ENCODE measurements around the gene DGKB. TPM values are rescaled to one million over a fixed set of nuclear protein-coding genes. Genes with fewer than 3 reads are reported as not detected.

Gene DGKB
- total RNA-seq, 4 donors from 2014 or later, result 0.40 to 3.8 (median 0.82) TPM; not detected in 1

DNA sequence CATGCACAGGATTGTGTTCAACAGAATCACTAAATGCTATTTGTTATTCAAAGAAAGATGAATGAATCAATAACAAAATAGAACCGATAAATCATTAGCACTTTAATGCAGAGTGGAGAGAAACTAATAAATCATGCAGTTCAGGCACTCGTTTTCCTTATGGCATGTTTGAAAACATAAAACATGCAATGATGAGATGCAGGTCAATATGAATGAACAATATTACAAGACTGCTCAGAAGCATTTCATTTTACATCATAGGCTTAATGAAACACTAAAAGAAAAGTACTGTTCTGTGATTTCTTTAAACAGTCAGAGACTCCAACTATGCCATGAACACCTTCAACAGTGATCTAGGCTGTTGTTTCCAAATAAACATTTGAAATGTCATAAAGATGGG lies 755.0 kb downstream of the DGKB start:
- H3K9me3 ChIP-seq, result no peaks in the 10 kb centered on the region
- DNase-seq, result no peak
- no peak overlapping the region for H3K27ac ChIP-seq
- intact Hi-C loops (cut with DNase I; ENCODE audit: low total_unique reads) (no loop called here), in situ Hi-C loops (cut with MboI; ENCODE audit: low pct_ligation_motif_present in 1 of 4, low pct_unique_long_range_greater_than_20kb in 1 of 4, low sequenced_read_pairs in 3 of 4) (no loop called here)
- TF ChIP-seq, protein P1, sequence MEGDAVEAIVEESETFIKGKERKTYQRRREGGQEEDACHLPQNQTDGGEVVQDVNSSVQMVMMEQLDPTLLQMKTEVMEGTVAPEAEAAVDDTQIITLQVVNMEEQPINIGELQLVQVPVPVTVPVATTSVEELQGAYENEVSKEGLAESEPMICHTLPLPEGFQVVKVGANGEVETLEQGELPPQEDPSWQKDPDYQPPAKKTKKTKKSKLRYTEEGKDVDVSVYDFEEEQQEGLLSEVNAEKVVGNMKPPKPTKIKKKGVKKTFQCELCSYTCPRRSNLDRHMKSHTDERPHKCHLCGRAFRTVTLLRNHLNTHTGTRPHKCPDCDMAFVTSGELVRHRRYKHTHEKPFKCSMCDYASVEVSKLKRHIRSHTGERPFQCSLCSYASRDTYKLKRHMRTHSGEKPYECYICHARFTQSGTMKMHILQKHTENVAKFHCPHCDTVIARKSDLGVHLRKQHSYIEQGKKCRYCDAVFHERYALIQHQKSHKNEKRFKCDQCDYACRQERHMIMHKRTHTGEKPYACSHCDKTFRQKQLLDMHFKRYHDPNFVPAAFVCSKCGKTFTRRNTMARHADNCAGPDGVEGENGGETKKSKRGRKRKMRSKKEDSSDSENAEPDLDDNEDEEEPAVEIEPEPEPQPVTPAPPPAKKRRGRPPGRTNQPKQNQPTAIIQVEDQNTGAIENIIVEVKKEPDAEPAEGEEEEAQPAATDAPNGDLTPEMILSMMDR (IDR thresholded peaks at IDR 0.05), result no peak
- TF ChIP-seq EP300 (IDR thresholded peaks at IDR 0.05; ENCODE audit: low read depth) (no peak), POLR2A (IDR thresholded peaks at IDR 0.05) (no peak), POLR2AphosphoS5 (IDR thresholded peaks at IDR 0.05) (no peak)
- no peak overlapping the region for H3K4me3 ChIP-seq
- H3K27me3 ChIP-seq, result no peaks in the 10 kb centered on the region
- no peaks in the 10 kb centered on the region for H3K4me1 ChIP-seq
- H3K36me3 ChIP-seq, result no peaks in the 10 kb centered on the region
- 41 to 45% methylated on average over 2 of the region's 2 CpGs for WGBS, 2 donors (ENCODE audit: low coverage in 1 of 2)

DNA sequence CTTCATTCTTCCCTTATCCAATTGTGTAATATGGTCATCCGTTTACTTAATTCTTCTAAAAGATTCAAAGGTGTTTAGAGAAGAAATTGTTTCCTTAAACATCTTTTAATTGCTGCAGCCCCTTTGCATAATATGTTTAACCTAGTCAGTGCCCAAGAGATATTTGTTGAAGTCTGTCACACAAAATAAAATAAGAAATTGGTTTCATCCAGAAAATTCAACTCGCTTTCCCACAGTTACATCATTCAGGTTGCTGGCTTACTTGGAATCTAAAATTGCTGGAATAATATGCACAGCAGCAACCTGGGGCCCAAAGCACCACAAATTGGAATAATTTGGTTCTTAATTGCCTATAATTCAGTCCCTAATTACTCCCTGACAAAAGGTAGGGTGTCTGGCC lies 758.0 kb downstream of the DGKB start:
- Histone ChIP-seq H3K9me3 (no peaks in the 10 kb centered on the region), H3K27me3 (no peaks in the 10 kb centered on the region), H3K4me3 (no peak overlapping the region), H3K4me1 (no peaks in the 10 kb centered on the region), H3K27ac (no peak overlapping the region), H3K36me3 (no peaks in the 10 kb centered on the region)
- TF ChIP-seq, protein P1 (IDR thresholded peaks at IDR 0.05), result no peak
- no peak for TF ChIP-seq POLR2A (IDR thresholded peaks at IDR 0.05)
- no peak for TF ChIP-seq POLR2AphosphoS5 (IDR thresholded peaks at IDR 0.05)
- no peak for TF ChIP-seq EP300 (IDR thresholded peaks at IDR 0.05; ENCODE audit: low read depth)
- 82 to 85% methylated on average over 2 of the region's 2 CpGs for WGBS, 2 donors (ENCODE audit: low coverage in 1 of 2)
- in situ Hi-C loops (cut with MboI; ENCODE audit: low pct_ligation_motif_present in 1 of 4, low pct_unique_long_range_greater_than_20kb in 1 of 4, low sequenced_read_pairs in 3 of 4), result no loop called here
- DNase-seq, result no peak
- intact Hi-C loops (cut with DNase I; ENCODE audit: low total_unique reads), result no loop called here

DNA sequence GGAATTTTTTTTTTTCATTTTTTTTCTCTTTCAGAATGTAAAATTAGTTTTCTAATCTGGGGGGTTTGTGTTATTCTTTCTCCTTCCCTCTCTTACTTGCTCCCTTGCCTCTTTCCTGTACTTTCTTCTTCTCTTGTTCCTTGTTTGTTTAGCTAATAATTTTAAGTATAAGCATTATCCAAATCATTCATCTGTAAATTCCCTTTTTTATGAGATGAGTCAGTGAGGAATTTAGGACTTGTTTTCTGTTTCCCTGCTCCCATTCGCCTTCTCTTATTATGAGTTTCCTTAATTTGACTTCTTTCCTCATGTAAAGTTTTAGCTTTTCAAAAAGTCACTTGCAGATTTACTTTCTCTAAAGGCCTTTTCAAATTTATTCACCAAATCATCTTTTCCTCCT lies 758.4 kb downstream of the DGKB start:
- in situ Hi-C loops (cut with MboI; ENCODE audit: low pct_ligation_motif_present in 1 of 4, low pct_unique_long_range_greater_than_20kb in 1 of 4, low sequenced_read_pairs in 3 of 4), result no loop called here
- intact Hi-C loops (cut with DNase I; ENCODE audit: low total_unique reads), result no loop called here
- no peak overlapping the region for H3K4me3 ChIP-seq
- H3K27ac ChIP-seq, result no peak overlapping the region
- H3K4me1 ChIP-seq, result no peaks in the 10 kb centered on the region
- no peak for DNase-seq
- no peak for TF ChIP-seq POLR2A (IDR thresholded peaks at IDR 0.05)
- TF ChIP-seq EP300 (IDR thresholded peaks at IDR 0.05; ENCODE audit: low read depth), result no peak
- no peak for TF ChIP-seq POLR2AphosphoS5 (IDR thresholded peaks at IDR 0.05)
- TF ChIP-seq, protein P1 (IDR thresholded peaks at IDR 0.05), result no peak
- 83 to 95% methylated on average over 1 of the region's 1 CpG for WGBS, 2 donors (ENCODE audit: low coverage in 1 of 2)
- H3K9me3 ChIP-seq, result no peaks in the 10 kb centered on the region
- no peaks in the 10 kb centered on the region for H3K36me3 ChIP-seq
- H3K27me3 ChIP-seq, result no peaks in the 10 kb centered on the region

DNA sequence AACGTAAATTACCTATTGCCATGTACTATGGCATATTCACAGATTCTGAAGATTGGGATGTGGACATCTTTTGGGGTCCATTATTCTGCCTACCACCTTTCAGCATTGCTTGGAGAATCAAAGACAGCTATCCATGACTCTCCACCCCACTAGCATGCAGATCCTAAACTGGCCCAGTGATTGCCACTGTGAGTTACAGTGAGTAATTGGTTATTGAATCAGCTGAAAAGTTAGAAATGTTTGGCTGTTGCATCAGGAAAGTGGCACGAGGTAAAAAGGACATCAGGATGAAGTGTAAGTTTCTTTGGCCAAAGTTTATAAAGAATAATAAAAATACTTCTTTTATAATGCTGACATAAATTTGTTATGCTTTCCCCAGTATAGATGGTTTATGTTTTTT lies 764.9 kb downstream of the DGKB start:
- TF ChIP-seq POLR2AphosphoS5 (IDR thresholded peaks at IDR 0.05) (no peak), POLR2A (IDR thresholded peaks at IDR 0.05) (no peak), EP300 (IDR thresholded peaks at IDR 0.05; ENCODE audit: low read depth) (no peak)
- TF ChIP-seq, protein P1 (IDR thresholded peaks at IDR 0.05), result no peak
- Histone ChIP-seq H3K27me3 (no peaks in the 10 kb centered on the region), H3K4me1 (no peaks in the 10 kb centered on the region), H3K4me3 (no peak overlapping the region), H3K27ac (no peak overlapping the region), H3K9me3 (no peaks in the 10 kb centered on the region), H3K36me3 (no peaks in the 10 kb centered on the region)
- 55 to 72% methylated on average over 2 of the region's 2 CpGs for WGBS, 2 donors (ENCODE audit: low coverage in 1 of 2)
- intact Hi-C loops (cut with DNase I; ENCODE audit: low total_unique reads) (no loop called here), in situ Hi-C loops (cut with MboI; ENCODE audit: low pct_ligation_motif_present in 1 of 4, low pct_unique_long_range_greater_than_20kb in 1 of 4, low sequenced_read_pairs in 3 of 4) (no loop called here)
- no peak for DNase-seq
